Suprapubic skin (tissue), 4 donors: ENCODE data around the gene SPOP.

ENCODE experiments used
- CTCF ChIP-seq, 2 donors: fragments of 200-600 bp in 1 of 2; fragments of 450-650 bp in 1 of 2; sonication (generic) in 1 of 2; IDR thresholded peaks; one replicate each; pipeline ENCODE4 v1.5.1; 2016 to 2019; ENCODE audit warnings: antibody characterized with exemption in 2 of 2, mild to moderate bottlenecking in 1 of 2, moderate library complexity in 1 of 2
- POLR2A ChIP-seq, 2 donors: fragments of 450-650 bp; IDR thresholded peaks; one replicate each; pipeline ENCODE4 v1.6.1; 2017; ENCODE audit warnings: antibody characterized with exemption in 2 of 2, mild to moderate bottlenecking in 2 of 2, moderate library complexity in 2 of 2
- POLR2AphosphoS5 ChIP-seq, 3 donors: sonication (generic); formaldehyde crosslinking; IDR thresholded peaks; one replicate each; pipeline ENCODE4 v1.6.1; 2017; ENCODE audit warnings: antibody characterized with exemption in 3 of 3

GRCh38 chr17:49577650-49577934 lies 100.3 kb downstream of the SPOP start:
- TF ChIP-seq POLR2A (IDR thresholded peaks at IDR 0.05), result no peak
- TF ChIP-seq CTCF (IDR thresholded peaks at IDR 0.05), result no peak
- no peak for TF ChIP-seq POLR2AphosphoS5 (IDR thresholded peaks at IDR 0.05)
